Measurements from ENCODE around the gene MED13L.

Gene MED13L

DNA sequence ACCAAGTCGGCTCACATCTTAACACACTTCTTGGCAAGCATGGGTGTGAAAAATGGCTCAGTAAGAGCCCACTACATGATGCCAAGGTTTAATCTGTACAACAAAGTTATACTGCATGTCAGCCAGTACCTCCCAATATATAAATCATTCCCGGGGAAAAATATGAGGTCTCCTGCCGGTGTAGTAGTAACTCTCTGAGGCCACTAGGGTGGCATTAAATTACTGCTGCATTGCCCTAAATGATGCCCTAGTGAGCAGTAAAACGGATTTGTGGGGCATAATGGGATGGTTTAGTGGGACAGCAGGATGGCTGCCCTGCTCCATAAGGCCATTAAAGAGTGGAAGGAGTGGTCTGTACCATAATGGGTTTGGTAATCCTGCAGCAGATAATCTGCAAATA, 267.7 kb downstream of the MED13L start:
- TF ChIP-seq, protein P1, sequence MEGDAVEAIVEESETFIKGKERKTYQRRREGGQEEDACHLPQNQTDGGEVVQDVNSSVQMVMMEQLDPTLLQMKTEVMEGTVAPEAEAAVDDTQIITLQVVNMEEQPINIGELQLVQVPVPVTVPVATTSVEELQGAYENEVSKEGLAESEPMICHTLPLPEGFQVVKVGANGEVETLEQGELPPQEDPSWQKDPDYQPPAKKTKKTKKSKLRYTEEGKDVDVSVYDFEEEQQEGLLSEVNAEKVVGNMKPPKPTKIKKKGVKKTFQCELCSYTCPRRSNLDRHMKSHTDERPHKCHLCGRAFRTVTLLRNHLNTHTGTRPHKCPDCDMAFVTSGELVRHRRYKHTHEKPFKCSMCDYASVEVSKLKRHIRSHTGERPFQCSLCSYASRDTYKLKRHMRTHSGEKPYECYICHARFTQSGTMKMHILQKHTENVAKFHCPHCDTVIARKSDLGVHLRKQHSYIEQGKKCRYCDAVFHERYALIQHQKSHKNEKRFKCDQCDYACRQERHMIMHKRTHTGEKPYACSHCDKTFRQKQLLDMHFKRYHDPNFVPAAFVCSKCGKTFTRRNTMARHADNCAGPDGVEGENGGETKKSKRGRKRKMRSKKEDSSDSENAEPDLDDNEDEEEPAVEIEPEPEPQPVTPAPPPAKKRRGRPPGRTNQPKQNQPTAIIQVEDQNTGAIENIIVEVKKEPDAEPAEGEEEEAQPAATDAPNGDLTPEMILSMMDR (IDR thresholded peaks at IDR 0.05; ENCODE audit: low read depth, low read length, missing control alignments): peak; percentile 43
- no peak for DNase-seq (ENCODE audit: extremely low read depth, low read depth)
- no peak overlapping the region for H3K4me3 ChIP-seq (replicated peaks; ENCODE audit: low read depth, low read length)

DNA sequence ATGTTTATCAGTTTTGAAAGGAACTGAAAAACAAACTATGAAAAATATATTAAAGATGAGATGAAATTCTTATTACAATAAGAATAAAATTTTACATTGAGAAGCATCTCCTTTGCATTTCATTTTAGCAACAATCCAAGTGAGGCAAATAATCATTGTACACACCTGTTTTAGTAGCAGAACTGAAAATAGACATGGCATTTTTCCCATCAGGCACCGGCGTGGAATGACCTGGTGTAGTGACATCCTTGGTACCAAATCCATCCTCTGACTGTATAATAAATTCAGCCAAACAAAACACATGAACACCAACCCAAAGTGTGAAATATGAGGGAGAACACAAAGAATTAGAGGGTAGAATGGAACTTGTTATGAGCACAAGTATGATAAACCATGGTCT, 271.4 kb downstream of the MED13L start:
- TF ChIP-seq, protein P1 (IDR thresholded peaks at IDR 0.05; ENCODE audit: low read depth, low read length, missing control alignments): no peak
- no peak for DNase-seq (ENCODE audit: extremely low read depth, low read depth)

DNA sequence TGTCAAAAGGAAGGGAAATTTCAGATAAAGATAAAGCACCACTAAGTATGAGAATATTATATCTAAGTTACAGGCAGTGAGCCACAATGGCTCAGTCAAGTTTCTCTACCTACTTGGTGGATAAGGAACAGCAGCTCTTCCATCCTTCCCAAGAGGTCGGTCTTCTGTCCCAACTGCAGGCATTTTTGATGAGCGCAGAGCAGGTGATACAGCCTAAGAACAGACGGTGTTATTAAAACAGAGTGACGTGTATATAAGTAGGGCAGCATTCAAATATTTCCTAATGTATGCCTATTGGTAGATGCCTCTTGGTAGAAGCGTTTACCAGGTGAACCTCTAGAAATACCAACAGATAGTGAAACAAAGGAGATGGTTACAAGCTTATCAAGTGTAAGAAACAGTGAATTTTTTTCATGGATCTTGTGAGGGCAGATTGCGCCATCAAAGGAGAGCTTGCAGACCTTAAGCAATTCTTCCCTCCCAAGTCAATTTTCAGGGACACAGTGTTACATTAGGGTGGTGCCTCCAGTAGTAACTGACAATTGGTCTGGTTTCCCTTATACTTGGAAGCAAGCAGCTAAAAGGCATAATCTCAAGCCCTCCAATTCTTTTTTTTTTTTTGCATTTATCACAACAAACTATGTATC, 274.5 kb downstream of the MED13L start:
- TF ChIP-seq, protein P1 (IDR thresholded peaks at IDR 0.05; ENCODE audit: low read depth, low read length, missing control alignments): no peak
- no peak overlapping the region for H3K4me3 ChIP-seq (replicated peaks; ENCODE audit: low read depth, low read length)
- no peak for DNase-seq (ENCODE audit: extremely low read depth, low read depth)

More for the DNA sequence above, 271.4 kb downstream of the MED13L start:
- no peak overlapping the region for H3K4me3 ChIP-seq (replicated peaks; ENCODE audit: low read depth, low read length)

DNA sequence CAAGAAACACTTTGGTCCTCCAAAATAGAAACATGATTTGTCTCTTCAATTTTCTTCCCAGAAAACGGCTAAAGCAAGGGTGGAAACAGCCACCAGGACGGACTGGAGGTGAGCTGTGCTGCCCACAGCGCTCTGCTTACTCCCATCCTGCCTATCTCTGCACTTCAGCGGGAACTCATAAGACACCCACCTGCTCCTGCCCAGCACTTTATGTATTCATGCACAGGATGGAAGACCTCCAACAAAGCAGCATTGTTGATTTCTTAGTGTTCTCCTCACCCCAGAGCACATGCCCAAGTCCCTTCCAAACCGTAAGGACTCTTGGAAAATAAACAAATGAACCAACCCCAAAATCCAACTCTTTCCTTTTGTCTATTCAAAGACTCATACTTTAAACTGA, 277.2 kb downstream of the MED13L start:
- no peak overlapping the region for H3K4me3 ChIP-seq (replicated peaks; ENCODE audit: low read depth, low read length)
- TF ChIP-seq, protein P1 (IDR thresholded peaks at IDR 0.05; ENCODE audit: low read depth, low read length, missing control alignments): no peak
- DNase-seq (ENCODE audit: extremely low read depth, low read depth): no peak

DNA sequence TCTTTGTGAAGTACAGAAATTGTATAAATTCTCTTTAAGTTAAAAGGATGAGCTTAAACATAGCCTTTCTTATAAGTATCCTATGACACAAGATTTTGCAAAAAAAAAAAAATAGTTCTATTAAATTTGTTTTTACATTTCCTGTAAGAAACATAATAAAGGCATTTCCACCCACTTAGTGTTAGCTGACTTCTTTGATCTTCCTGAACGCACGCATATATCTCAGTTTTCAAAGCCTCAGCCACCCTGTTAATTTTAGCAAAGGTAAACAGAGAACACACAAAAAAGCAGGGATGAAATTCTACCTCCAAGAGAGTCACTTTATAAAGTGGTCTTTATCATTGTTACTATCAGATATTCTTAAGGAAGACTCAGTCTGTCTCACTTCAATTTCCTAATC, 277.9 kb downstream of the MED13L start:
- no peak for DNase-seq (ENCODE audit: extremely low read depth, low read depth)
- TF ChIP-seq, protein P1 (IDR thresholded peaks at IDR 0.05; ENCODE audit: low read depth, low read length, missing control alignments): no peak

DNA sequence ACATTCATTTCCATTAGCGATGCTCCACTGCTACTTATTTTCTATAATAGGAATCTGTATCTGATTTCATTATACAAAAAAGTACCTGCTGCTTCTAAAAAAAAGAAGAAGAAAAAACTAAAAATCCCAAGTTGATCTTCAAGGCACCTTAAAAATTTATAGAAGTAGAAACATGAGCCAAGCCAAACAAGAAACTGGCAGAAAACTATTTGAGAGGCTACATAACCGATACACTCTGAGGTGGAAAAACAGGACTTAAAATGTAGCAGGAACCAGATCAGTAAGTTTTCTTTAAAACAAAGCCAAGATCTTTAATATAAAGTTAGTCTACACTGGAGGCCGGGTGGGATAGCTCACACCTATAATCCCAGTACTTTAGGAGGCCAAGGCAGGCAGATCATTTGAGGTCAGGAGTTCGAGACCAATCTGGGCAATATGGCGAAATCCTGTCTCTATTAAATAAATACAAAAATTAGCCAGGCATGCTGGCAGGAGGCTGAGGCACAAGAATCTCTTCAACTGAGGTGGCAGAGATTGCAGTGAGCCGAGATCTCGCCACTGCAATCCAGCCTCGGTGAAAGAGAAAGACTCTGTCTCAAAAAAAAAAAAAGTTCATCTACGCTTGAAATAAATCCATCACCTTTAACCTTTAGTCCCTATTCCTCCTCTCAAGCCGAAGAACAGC, 278.6 kb downstream of the MED13L start:
- no peak overlapping the region for H3K4me3 ChIP-seq (replicated peaks; ENCODE audit: low read depth, low read length)
- no peak for DNase-seq (ENCODE audit: extremely low read depth, low read depth)
- TF ChIP-seq, protein P1 (IDR thresholded peaks at IDR 0.05; ENCODE audit: low read depth, low read length, missing control alignments): no peak

More for the DNA sequence above, 277.9 kb downstream of the MED13L start:
- no peak overlapping the region for H3K4me3 ChIP-seq (replicated peaks; ENCODE audit: low read depth, low read length)
